ENCODE results near the gene GNA12.

Gene GNA12

DNA sequence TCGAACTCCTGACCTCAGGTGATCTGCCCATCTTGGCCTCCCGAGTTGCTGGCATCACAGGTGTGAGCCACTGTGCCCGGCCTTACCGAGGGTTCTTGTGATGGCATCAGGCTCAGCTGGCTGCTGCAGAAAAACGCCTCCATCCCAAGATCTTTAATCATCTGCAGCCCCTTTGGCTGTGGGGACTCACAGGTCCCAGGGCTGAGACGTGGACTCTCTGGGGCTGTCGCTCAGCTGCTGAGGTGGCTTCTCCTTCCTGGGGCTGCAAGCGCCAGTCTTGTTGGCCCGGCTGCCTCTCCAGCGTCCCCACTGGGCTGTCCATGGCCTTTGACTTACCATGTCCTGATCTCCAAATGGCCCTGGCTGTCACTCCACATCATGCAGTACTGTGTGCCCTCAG lies 136.1 kb downstream of the GNA12 start:
- TF ChIP-seq, protein P1, sequence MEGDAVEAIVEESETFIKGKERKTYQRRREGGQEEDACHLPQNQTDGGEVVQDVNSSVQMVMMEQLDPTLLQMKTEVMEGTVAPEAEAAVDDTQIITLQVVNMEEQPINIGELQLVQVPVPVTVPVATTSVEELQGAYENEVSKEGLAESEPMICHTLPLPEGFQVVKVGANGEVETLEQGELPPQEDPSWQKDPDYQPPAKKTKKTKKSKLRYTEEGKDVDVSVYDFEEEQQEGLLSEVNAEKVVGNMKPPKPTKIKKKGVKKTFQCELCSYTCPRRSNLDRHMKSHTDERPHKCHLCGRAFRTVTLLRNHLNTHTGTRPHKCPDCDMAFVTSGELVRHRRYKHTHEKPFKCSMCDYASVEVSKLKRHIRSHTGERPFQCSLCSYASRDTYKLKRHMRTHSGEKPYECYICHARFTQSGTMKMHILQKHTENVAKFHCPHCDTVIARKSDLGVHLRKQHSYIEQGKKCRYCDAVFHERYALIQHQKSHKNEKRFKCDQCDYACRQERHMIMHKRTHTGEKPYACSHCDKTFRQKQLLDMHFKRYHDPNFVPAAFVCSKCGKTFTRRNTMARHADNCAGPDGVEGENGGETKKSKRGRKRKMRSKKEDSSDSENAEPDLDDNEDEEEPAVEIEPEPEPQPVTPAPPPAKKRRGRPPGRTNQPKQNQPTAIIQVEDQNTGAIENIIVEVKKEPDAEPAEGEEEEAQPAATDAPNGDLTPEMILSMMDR (IDR thresholded peaks at IDR 0.05), result no peak
- H3K27ac ChIP-seq, result no peak overlapping the region

- TF ChIP-seq ZFX (IDR thresholded peaks at IDR 0.05; ENCODE audit: borderline replicate concordance), result no peak
- TF ChIP-seq, protein P1 (IDR thresholded peaks at IDR 0.05), result no peak
- no peak overlapping the region for H3K27ac ChIP-seq
Measured at GRCh38 chr7:2707481-2707880, 136.6 kb downstream of the GNA12 start.

DNA sequence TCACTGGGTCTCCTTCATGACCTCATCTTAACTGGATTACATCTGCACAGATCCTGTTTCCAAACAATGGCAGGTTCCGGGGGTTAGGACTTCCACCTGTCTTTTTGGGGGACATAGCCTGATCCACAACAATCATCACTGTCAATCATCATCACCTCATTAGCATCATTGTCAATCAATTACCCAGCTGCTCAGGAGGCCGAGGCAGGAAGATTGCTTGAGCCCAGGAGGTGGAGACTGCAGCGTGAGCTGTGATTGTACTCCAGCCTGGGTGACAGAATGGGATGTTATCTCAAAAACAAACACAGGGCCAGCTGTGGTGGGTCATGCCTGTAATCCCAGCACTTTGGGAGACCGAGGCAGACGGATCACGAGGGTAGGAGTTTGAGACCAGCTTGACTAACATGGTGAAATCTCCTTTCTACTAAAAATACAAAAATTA lies 137.4 kb downstream of the GNA12 start:
- no peak overlapping the region for H3K27ac ChIP-seq

DNA sequence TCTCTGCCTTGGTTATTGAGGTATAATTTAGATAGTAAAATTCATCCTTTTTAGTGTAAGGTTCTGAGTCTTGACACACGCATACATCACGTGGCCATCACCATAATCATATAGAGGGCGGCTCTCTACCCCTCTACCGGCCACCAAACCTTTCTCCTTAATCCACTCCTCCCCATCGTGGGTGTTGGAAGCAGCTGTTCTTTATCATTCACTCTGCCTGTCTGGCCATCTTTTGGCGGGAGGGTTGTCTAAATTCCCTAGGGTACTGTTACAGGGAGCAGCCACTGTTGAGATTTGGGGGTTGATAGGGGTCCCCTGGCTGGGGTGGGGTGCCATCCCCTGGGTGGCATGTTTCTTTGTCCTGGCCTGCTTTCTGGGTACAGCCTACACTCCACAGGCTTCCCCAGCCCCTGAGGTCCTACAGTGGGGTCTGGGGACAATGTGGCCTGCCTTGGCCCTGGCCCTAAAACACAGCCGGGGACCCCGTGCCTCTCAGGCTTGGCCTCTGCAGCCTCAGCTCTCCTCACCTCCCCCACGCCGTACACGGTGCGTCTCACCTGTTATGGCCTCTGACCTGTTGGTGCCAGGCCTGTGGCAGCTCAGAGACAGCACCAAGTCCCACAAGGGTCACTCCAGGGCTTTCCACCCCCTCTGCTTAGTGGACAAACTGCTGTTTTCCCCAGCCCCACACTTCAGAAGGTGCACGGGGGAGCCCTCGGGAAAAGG lies 138.6 kb downstream of the GNA12 start:
- no peak overlapping the region for H3K27ac ChIP-seq
- TF ChIP-seq, protein P1 (IDR thresholded peaks at IDR 0.05), result no peak
- TF ChIP-seq ZFX (IDR thresholded peaks at IDR 0.05; ENCODE audit: borderline replicate concordance), result no peak

More for the DNA sequence above, 137.4 kb downstream of the GNA12 start:
- TF ChIP-seq, protein P1 (IDR thresholded peaks at IDR 0.05), result no peak
- no peak for TF ChIP-seq ZFX (IDR thresholded peaks at IDR 0.05; ENCODE audit: borderline replicate concordance)

- no peak overlapping the region for H3K27ac ChIP-seq
- TF ChIP-seq, protein P1 (IDR thresholded peaks at IDR 0.05), result no peak
- TF ChIP-seq ZFX (IDR thresholded peaks at IDR 0.05; ENCODE audit: borderline replicate concordance), result no peak
Measured at GRCh38 chr7:2702594-2702957, 141.5 kb downstream of the GNA12 start.

- H3K27ac ChIP-seq, result no peak overlapping the region
- TF ChIP-seq ZFX (IDR thresholded peaks at IDR 0.05; ENCODE audit: borderline replicate concordance), result no peak
- TF ChIP-seq, protein P1 (IDR thresholded peaks at IDR 0.05), result no peak
Measured at GRCh38 chr7:2701832-2702593, 142.1 kb downstream of the GNA12 start.

GRCh38 chr7:2701424-2701823 lies 142.7 kb downstream of the GNA12 start:
- no peak overlapping the region for H3K27ac ChIP-seq
- no peak for TF ChIP-seq ZFX (IDR thresholded peaks at IDR 0.05; ENCODE audit: borderline replicate concordance)
- TF ChIP-seq, protein P1 (IDR thresholded peaks at IDR 0.05), result no peak

Measured in 22Rv1 (cell line).